IMR-90 (cell line): ENCODE data around the gene CCDC148. TPM values are rescaled to one million over a fixed set of nuclear protein-coding genes. Genes with fewer than 3 reads are reported as not detected.

Experiments used
- ATAC-seq: fragments of 200-7000 bp; cut with Tn5 transposase; 2 replicates; pipeline ENCODE4 v1.9.1; 2020; ENCODE audit warnings: low read depth, mild to moderate bottlenecking, moderate library complexity
- BruUV-seq: library from RNA; stranded (reverse); fragments of 400-500 nt; replicated peaks from 2 replicates; lab custom pipeline; 2021; lab: Mats Ljungman, UMichigan
- CTCF ChIA-PET: fragments of 300-600 bp; formaldehyde crosslinking; extraction: SDS; loops from one replicate; lab custom pipeline; 2021; ENCODE audit warnings: antibody characterized with exemption; lab: Yijun Ruan, JAX
- POLR2A ChIA-PET: fragments of 300-600 bp; sonication (Branson Sonifier 250); formaldehyde crosslinking; loops from one replicate; lab custom pipeline; 2022; ENCODE audit warnings: antibody characterized with exemption; ENCODE audit not compliant: unreplicated experiment; lab: Charles Lee
- DNase-seq: peaks from one replicate; pipeline ENCODE4 v3.0.0; 2013
- H2AFZ ChIP-seq: replicated peaks from 2 replicates; pipeline ENCODE3; 2013; ENCODE audit warnings: low read length, mild to moderate bottlenecking; ENCODE audit not compliant: poor library complexity
- H2AK5ac ChIP-seq: 2 replicates; pipeline ENCODE4 v1.6.1; 2013; ENCODE audit warnings: low read depth, low read length, inconsistent platforms
- H2AK9ac ChIP-seq: replicated peaks from 2 replicates; pipeline ENCODE3; 2013; ENCODE audit warnings: mild to moderate bottlenecking, low read depth, low read length, moderate library complexity; ENCODE audit not compliant: poor library complexity
- H2BK120ac ChIP-seq: 2 replicates; pipeline ENCODE4 v1.6.1; 2013; ENCODE audit warnings: low read depth, low read length, inconsistent platforms
- H2BK15ac ChIP-seq: 3 replicates; pipeline ENCODE4 v1.6.1; 2013; ENCODE audit warnings: low read depth, low read length, inconsistent platforms
- H2BK20ac ChIP-seq: 2 replicates; pipeline ENCODE4 v1.6.1; 2013; ENCODE audit warnings: low read depth, mild to moderate bottlenecking, inconsistent platforms, low read length, moderate library complexity
- H2BK5ac ChIP-seq: 2 replicates; pipeline ENCODE4 v1.6.1; 2013; ENCODE audit warnings: mild to moderate bottlenecking, low read depth, low read length, inconsistent platforms; ENCODE audit not compliant: poor library complexity, severe bottlenecking
- H3K14ac ChIP-seq: replicated peaks from 2 replicates; pipeline ENCODE4 v1.6.1; 2013; ENCODE audit warnings: low read depth, low read length, inconsistent platforms
- H3K18ac ChIP-seq: 2 replicates; pipeline ENCODE4 v1.6.1; 2013; ENCODE audit warnings: low read depth, low read length, control low read depth
- H3K23ac ChIP-seq: 2 replicates; pipeline ENCODE4 v1.6.1; 2013; ENCODE audit warnings: low read depth, low read length, inconsistent platforms
- H3K27ac ChIP-seq: 2 replicates; pipeline ENCODE4 v1.5.1; 2013; ENCODE audit warnings: mild to moderate bottlenecking, control low read depth, low read length; ENCODE audit not compliant: insufficient read depth
- H3K27me3 ChIP-seq: 2 replicates; pipeline ENCODE4 v1.6.1; 2013; ENCODE audit warnings: low read length; ENCODE audit not compliant: control insufficient read depth, insufficient read depth
- H3K36me3 ChIP-seq: 2 replicates; pipeline ENCODE4 v1.6.1; 2013; ENCODE audit warnings: low read length, mixed read lengths; ENCODE audit not compliant: control insufficient read depth, insufficient read depth
- H3K4ac ChIP-seq: 2 replicates; pipeline ENCODE4 v1.6.1; 2013; ENCODE audit warnings: low read depth, low read length, inconsistent platforms
- H3K4me1 ChIP-seq: 2 replicates; pipeline ENCODE4 v1.6.1; 2013; ENCODE audit warnings: low read length, mixed read lengths; ENCODE audit not compliant: control insufficient read depth, insufficient read depth
- H3K4me2 ChIP-seq: 2 replicates; pipeline ENCODE4 v1.6.1; 2013; ENCODE audit warnings: low read depth, mild to moderate bottlenecking, control low read depth, low read length, moderate library complexity
- H3K4me3 ChIP-seq: 2 replicates; pipeline ENCODE4 v1.5.1; 2013; ENCODE audit warnings: low read depth, mild to moderate bottlenecking, control low read depth, low read length, moderate library complexity; ENCODE audit not compliant: insufficient read depth
- H3K56ac ChIP-seq: 2 replicates; pipeline ENCODE4 v1.6.1; 2013; ENCODE audit warnings: low read length, inconsistent platforms; ENCODE audit not compliant: insufficient read depth; ENCODE audit errors: extremely low read depth
- H3K79me1 ChIP-seq, 2 experiments: 2 replicates each; pipeline ENCODE4 v1.6.1; 2013; ENCODE audit warnings: low read length in 2 of 2, inconsistent platforms in 1 of 2, low read depth in 1 of 2
- H3K9ac ChIP-seq: 2 replicates; pipeline ENCODE4 v1.6.1; 2013; ENCODE audit warnings: low read depth, low read length, control low read depth
- H3K9me1 ChIP-seq: 2 replicates; pipeline ENCODE4 v1.6.1; 2013; ENCODE audit warnings: low read length, inconsistent platforms; ENCODE audit not compliant: insufficient read depth
- H3K9me3 ChIP-seq: 2 replicates; pipeline ENCODE4 v1.6.1; 2013; ENCODE audit warnings: low read length; ENCODE audit not compliant: control insufficient read depth, insufficient read depth
- H4K20me1 ChIP-seq: 2 replicates; pipeline ENCODE4 v1.6.1; 2013; ENCODE audit warnings: low read length, inconsistent platforms; ENCODE audit not compliant: insufficient read depth
- H4K5ac ChIP-seq: 2 replicates; pipeline ENCODE4 v1.6.1; 2013; ENCODE audit warnings: mild to moderate bottlenecking, low read depth, low read length, control low read depth
- H4K8ac ChIP-seq, 2 experiments: 2 replicates each; pipeline ENCODE4 v1.6.1; 2013; ENCODE audit warnings: low read depth in 2 of 2, low read length in 2 of 2, control low read depth in 1 of 2, inconsistent platforms in 1 of 2
- H4K91ac ChIP-seq: 2 replicates; pipeline ENCODE4 v1.6.1; 2013; ENCODE audit warnings: low read depth, low read length, inconsistent platforms; ENCODE audit not compliant: insufficient read depth
- MAFK ChIP-seq: IDR thresholded peaks from 2 replicates; pipeline ENCODE4 v1.6.1; 2012; ENCODE audit warnings: low read depth, low read length, improper control_type of control experiment
- MAZ ChIP-seq: IDR thresholded peaks from 2 replicates; pipeline ENCODE4 v1.6.1; 2012; ENCODE audit warnings: low read depth, mild to moderate bottlenecking, low read length, improper control_type of control experiment, moderate library complexity, borderline replicate concordance
- RFX5 ChIP-seq: IDR thresholded peaks from 2 replicates; pipeline ENCODE4 v1.8.0; 2012; ENCODE audit warnings: low read depth, mild to moderate bottlenecking, low read length, moderate library complexity
- WGBS, 2 experiments: methylation state at CpG; one replicate each; pipeline versions ENCODE4 v1.1.5 to v1.1.7; 2013; ENCODE audit warnings: missing lambda C conversion rate in 2 of 2; ENCODE audit not compliant: insufficient read length in 1 of 2; ENCODE audit errors: extremely low coverage in 2 of 2; 5-methylcytosine and 5-hydroxymethylcytosine counted together
- dilution Hi-C: fragments of 300-500 bp; cut with HindIII; formaldehyde crosslinking; loops from one replicate; pipeline ENCODE4 v1.14.3; 2018; ENCODE audit warnings: low sequenced_read_pairs; ENCODE audit not compliant: unreplicated experiment
- in situ Hi-C: fragments of 300-500 bp; cut with MboI; formaldehyde crosslinking; loops from 3 replicates; pipeline ENCODE4 v1.14.3; 2019; ENCODE audit warnings: low sequenced_read_pairs, inconsistent platforms, mixed read lengths
- intact Hi-C: fragments of 100-400 bp; cut with micrococcal nuclease; formaldehyde crosslinking; loops from 2 replicates; pipeline ENCODE4 v1.10.0; 2022
- polyA plus RNA-seq, 3 experiments: library from polyadenylated mRNA; depleted of rRNA; stranded (reverse); fragments of >200 nt; gene quantifications; 2 replicates each; pipeline ENCODE4 v1.2.3, GENCODE V29; 2012; ENCODE audit warnings: low replicate concordance in 1 of 3
- total RNA-seq: library from RNA; depleted of rRNA; stranded (reverse); fragments of >200 nt; gene quantifications from 2 replicates; pipeline ENCODE4 v1.2.3, GENCODE V29; 2012

CCDC148 gene
- total and polyA plus RNA-seq, 2 of the 4 experiments (the other 2 are of a cell fraction) = 0.18 to 0.31 TPM

- POLR2A ChIA-PET = no interaction called here
- no peak overlapping the region for H2AK9ac ChIP-seq
- H3K23ac ChIP-seq = no peak overlapping the region
- no peak overlapping the region for H2BK20ac ChIP-seq
- H3K4ac ChIP-seq = no peak overlapping the region
- no peaks in the 10 kb centered on the region for H4K20me1 ChIP-seq
- H3K27ac ChIP-seq = no peak overlapping the region
- no peak overlapping the region for H3K4me2 ChIP-seq
- no peak for TF ChIP-seq MAZ
- peak; percentile 84 for TF ChIP-seq MAFK
- TF ChIP-seq RFX5 = no peak
- peaks cover 2% of the 10 kb centered on the region for H3K27me3 ChIP-seq
- H4K8ac ChIP-seq = no peak overlapping the region
- H2AK5ac ChIP-seq = no peak overlapping the region
- H3K56ac ChIP-seq = no peak overlapping the region
- no peak overlapping the region for H3K9ac ChIP-seq
- H3K4me3 ChIP-seq = no peak overlapping the region
- no peak overlapping the region for H2BK15ac ChIP-seq
- WGBS, 2 experiments = no CpG with 5 or more reads among the region's 2 CpGs
- H3K9me3 ChIP-seq = no peaks in the 10 kb centered on the region
- H4K91ac ChIP-seq = no peak overlapping the region
- no peak for ATAC-seq
- CTCF ChIA-PET = interaction anchor here (1.2 kb wide), 1 partner anchor 552 kb away, joined by 3 read pairs; no protein-coding TSS in a partner anchor
- no peak overlapping the region for H2BK120ac ChIP-seq
- no peaks in the 10 kb centered on the region for H3K79me1 ChIP-seq
- H3K9me1 ChIP-seq = no peaks in the 10 kb centered on the region
- H2AFZ ChIP-seq = no peak overlapping the region
- no peak overlapping the region for H3K18ac ChIP-seq
- no peaks in the 10 kb centered on the region for H3K4me1 ChIP-seq
- DNase-seq = no peak
- no peak overlapping the region for H2BK5ac ChIP-seq
- no TSS peak for BruUV-seq
- H4K5ac ChIP-seq = no peak overlapping the region
- no peak overlapping the region for H3K14ac ChIP-seq
- intact Hi-C loops = no loop called here
- dilution Hi-C loops = no loop called here
- in situ Hi-C loops = no loop called here
- H3K36me3 ChIP-seq = no peaks in the 10 kb centered on the region
Measured at GRCh38 chr2:158181171-158181570, 275.4 kb downstream of the CCDC148 start.
